Activated T-helper 1 cell treated with anti-CD3 and anti-CD28 coated beads, Interleukin-12 subunit alpha, Interleukin-12 subunit beta, Interleukin-2, Interleukin-4 antibody, amounts not matched to agents 30 ng/mL and 10 ng/mL and 1 ng/mL, durations not matched to agents 14 hours and 24 hours and 36 hours (primary cell): ENCODE measurements around the gene ZNF346. TPM values are rescaled to one million over a fixed set of nuclear protein-coding genes. Genes with fewer than 3 reads are reported as not detected.

ENCODE experiments used
- DNase-seq: peaks from one replicate; pipeline ENCODE4 v3.0.0; 2021; ENCODE audit warnings: low spot score
- H3K27ac Mint-ChIP-seq: one replicate; pipeline ENCODE4 v1.8.0; 2021; ENCODE audit warnings: mild to moderate bottlenecking, mixed read lengths
- H3K27me3 Mint-ChIP-seq: one replicate; pipeline ENCODE4 v1.8.0; 2022; ENCODE audit warnings: mild to moderate bottlenecking, moderate library complexity, mixed read lengths; ENCODE audit not compliant: insufficient read depth
- H3K36me3 Mint-ChIP-seq: one replicate; pipeline ENCODE4 v1.8.0; 2021; ENCODE audit warnings: low read depth, mixed read lengths
- H3K4me1 Mint-ChIP-seq: one replicate; pipeline ENCODE4 v1.8.0; 2021; ENCODE audit warnings: low read depth, mixed read lengths
- H3K4me3 Mint-ChIP-seq: one replicate; pipeline ENCODE4 v1.8.0; 2021; ENCODE audit warnings: mild to moderate bottlenecking, moderate library complexity, mixed read lengths
- H3K9me3 Mint-ChIP-seq: one replicate; pipeline ENCODE4 v1.8.0; 2021; ENCODE audit warnings: mixed read lengths
- intact Hi-C: fragments of 100-400 bp; cut with micrococcal nuclease; formaldehyde crosslinking; loops from one replicate; pipeline ENCODE4 v1.15.1; 2024
- total RNA-seq: library from RNA; stranded (reverse); gene quantifications from 2 replicates; pipeline ENCODE4 v1.2.3, GENCODE V29; 2022

Gene ZNF346
- total RNA-seq, 1 donor from 2014 or later = 32.9 TPM

GRCh38 chr5:177105691-177106476, 83.4 kb downstream of the ZNF346 start:
- Mint-ChIP-seq H3K4me3 (no peak overlapping the region), H3K27me3 (peaks cover 6% of the 10 kb centered on the region), H3K4me1 (no peaks in the 10 kb centered on the region), H3K27ac (no peak overlapping the region), H3K36me3 (no peaks in the 10 kb centered on the region), H3K9me3 (no peaks in the 10 kb centered on the region)
- DNase-seq = no peak
- intact Hi-C loops = no loop called here

GRCh38 chr5:177107159-177107558, 84.7 kb downstream of the ZNF346 start:
- no peak for DNase-seq
- no peaks in the 10 kb centered on the region for H3K9me3 Mint-ChIP-seq

GRCh38 chr5:177109810-177110209, 87.3 kb downstream of the ZNF346 start:
- Mint-ChIP-seq H3K36me3 (no peaks in the 10 kb centered on the region), H3K4me3 (no peak overlapping the region), H3K4me1 (peaks cover 12% of the 10 kb centered on the region), H3K27ac (no peak overlapping the region), H3K27me3 (no peaks in the 10 kb centered on the region), H3K9me3 (no peaks in the 10 kb centered on the region)
- no peak for DNase-seq
- intact Hi-C loops = loop anchor here (5.0 kb wide), 2 partner anchors 37 to 137 kb away; no protein-coding TSS in a partner anchor

More at GRCh38 chr5:177107159-177107558, 84.7 kb downstream of the ZNF346 start:
- Mint-ChIP-seq H3K36me3 (no peaks in the 10 kb centered on the region), H3K27me3 (peaks cover 6% of the 10 kb centered on the region), H3K4me1 (no peaks in the 10 kb centered on the region), H3K4me3 (no peak overlapping the region), H3K27ac (no peak overlapping the region)
- intact Hi-C loops = no loop called here

- Mint-ChIP-seq H3K36me3 (no peaks in the 10 kb centered on the region), H3K27ac (peak overlapping the region; percentile 34), H3K9me3 (no peaks in the 10 kb centered on the region), H3K4me1 (peaks cover 22% of the 10 kb centered on the region), H3K4me3 (no peak overlapping the region), H3K27me3 (no peaks in the 10 kb centered on the region)
- peak; percentile 38 for DNase-seq
- intact Hi-C loops = loop anchor here (1.0 to 5.0 kb wide), 5 partner anchors 26 to 454 kb away; partner anchors contain the start of gene FGFR4
These were observed 89.4 kb downstream of the ZNF346 start for GRCh38 chr5:177111720-177112394.

- Mint-ChIP-seq H3K4me3 (no peak overlapping the region), H3K4me1 (peaks cover 25% of the 10 kb centered on the region), H3K27ac (no peak overlapping the region), H3K36me3 (no peaks in the 10 kb centered on the region), H3K27me3 (no peaks in the 10 kb centered on the region), H3K9me3 (no peaks in the 10 kb centered on the region)
- no peak for DNase-seq
- intact Hi-C loops = loop anchor here (1.0 to 5.0 kb wide), 5 partner anchors 26 to 454 kb away; partner anchors contain the start of gene FGFR4
These were observed 90.2 kb downstream of the ZNF346 start for GRCh38 chr5:177112589-177113220.

GRCh38 chr5:177113566-177114424, 91.3 kb downstream of the ZNF346 start:
- Mint-ChIP-seq H3K27me3 (no peaks in the 10 kb centered on the region), H3K36me3 (no peaks in the 10 kb centered on the region), H3K27ac (peak overlapping the region; percentile 35), H3K4me1 (peaks cover 25% of the 10 kb centered on the region), H3K4me3 (no peak overlapping the region), H3K9me3 (no peaks in the 10 kb centered on the region)
- peak; percentile 70 for DNase-seq
- intact Hi-C loops = loop anchor here (1.0 to 5.0 kb wide), 5 partner anchors 20 to 387 kb away; partner anchors contain the start of genes NSD1, PRELID1 and RAB24

GRCh38 chr5:177116631-177117373, 94.3 kb downstream of the ZNF346 start:
- intact Hi-C loops = no loop called here

GRCh38 chr5:177117441-177118045, 95.0 kb downstream of the ZNF346 start:
- H3K36me3 Mint-ChIP-seq = no peaks in the 10 kb centered on the region
- H3K4me3 Mint-ChIP-seq = no peak overlapping the region
- H3K27me3 Mint-ChIP-seq = no peaks in the 10 kb centered on the region
- H3K9me3 Mint-ChIP-seq = no peaks in the 10 kb centered on the region
- intact Hi-C loops = no loop called here
- H3K27ac Mint-ChIP-seq = no peak overlapping the region
- no peak for DNase-seq
- H3K4me1 Mint-ChIP-seq = peaks cover 25% of the 10 kb centered on the region

More at GRCh38 chr5:177116631-177117373, 94.3 kb downstream of the ZNF346 start:
- Mint-ChIP-seq H3K4me3 (peak overlapping the region; percentile 11), H3K27me3 (no peaks in the 10 kb centered on the region), H3K9me3 (no peaks in the 10 kb centered on the region), H3K27ac (peak overlapping the region; percentile 45), H3K36me3 (no peaks in the 10 kb centered on the region), H3K4me1 (peaks cover 25% of the 10 kb centered on the region)
- peak; percentile 76 for DNase-seq

- H3K4me3 Mint-ChIP-seq = no peak overlapping the region
- H3K4me1 Mint-ChIP-seq = no peaks in the 10 kb centered on the region
- intact Hi-C loops = no loop called here
These were observed 100.1 kb downstream of the ZNF346 start for GRCh38 chr5:177122566-177122965.

GRCh38 chr5:177123789-177124485, 101.4 kb downstream of the ZNF346 start:
- peaks cover 2% of the 10 kb centered on the region for H3K27me3 Mint-ChIP-seq
- no peak overlapping the region for H3K4me3 Mint-ChIP-seq
- intact Hi-C loops = no loop called here
- DNase-seq = no peak
- no peaks in the 10 kb centered on the region for H3K9me3 Mint-ChIP-seq
- peaks cover 10% of the 10 kb centered on the region for H3K4me1 Mint-ChIP-seq
- H3K36me3 Mint-ChIP-seq = no peaks in the 10 kb centered on the region
- H3K27ac Mint-ChIP-seq = no peak overlapping the region

More at GRCh38 chr5:177122566-177122965, 100.1 kb downstream of the ZNF346 start:
- no peak overlapping the region for H3K27ac Mint-ChIP-seq
- no peaks in the 10 kb centered on the region for H3K9me3 Mint-ChIP-seq
- no peak for DNase-seq
- no peaks in the 10 kb centered on the region for H3K36me3 Mint-ChIP-seq
- H3K27me3 Mint-ChIP-seq = peaks cover 2% of the 10 kb centered on the region

- no peak for DNase-seq
- Mint-ChIP-seq H3K4me1 (peaks cover 16% of the 10 kb centered on the region), H3K4me3 (no peak overlapping the region), H3K9me3 (no peaks in the 10 kb centered on the region), H3K27ac (no peak overlapping the region), H3K36me3 (no peaks in the 10 kb centered on the region), H3K27me3 (peaks cover 2% of the 10 kb centered on the region)
- intact Hi-C loops = no loop called here
These were observed 102.0 kb downstream of the ZNF346 start for GRCh38 chr5:177124486-177124991.
